Body of pancreas (tissue), 4 donors: ENCODE measurements around the gene NKAIN2.

ENCODE experiments used
- CTCF ChIP-seq, 7 experiments: fragments of 450-650 bp in 4 of 7; fragments of 200-600 bp in 3 of 7; sonication (generic) in 3 of 7; IDR thresholded peaks; one replicate each; pipeline ENCODE4 v1.5.1; 2016 to 2019; ENCODE audit warnings: antibody characterized with exemption in 7 of 7
- POLR2A ChIP-seq, 3 donors: fragments of 450-650 bp; IDR thresholded peaks; one replicate each; pipeline ENCODE4 v1.6.1; 2016; ENCODE audit warnings: antibody characterized with exemption in 3 of 3, mild to moderate bottlenecking in 2 of 3

GRCh38 chr6:123869334-123869733, 65.7 kb downstream of the NKAIN2 start:
- no peak for TF ChIP-seq CTCF (IDR thresholded peaks at IDR 0.05)
- TF ChIP-seq POLR2A (IDR thresholded peaks at IDR 0.05): no peak
